ENCODE results near the gene SLX4IP.
"Not testable (repeated sequence)": the region's sequence is repeated elsewhere in the genome, so short reads cannot be mapped to it uniquely, and the experiment has no call there.

SLX4IP gene

DNA sequence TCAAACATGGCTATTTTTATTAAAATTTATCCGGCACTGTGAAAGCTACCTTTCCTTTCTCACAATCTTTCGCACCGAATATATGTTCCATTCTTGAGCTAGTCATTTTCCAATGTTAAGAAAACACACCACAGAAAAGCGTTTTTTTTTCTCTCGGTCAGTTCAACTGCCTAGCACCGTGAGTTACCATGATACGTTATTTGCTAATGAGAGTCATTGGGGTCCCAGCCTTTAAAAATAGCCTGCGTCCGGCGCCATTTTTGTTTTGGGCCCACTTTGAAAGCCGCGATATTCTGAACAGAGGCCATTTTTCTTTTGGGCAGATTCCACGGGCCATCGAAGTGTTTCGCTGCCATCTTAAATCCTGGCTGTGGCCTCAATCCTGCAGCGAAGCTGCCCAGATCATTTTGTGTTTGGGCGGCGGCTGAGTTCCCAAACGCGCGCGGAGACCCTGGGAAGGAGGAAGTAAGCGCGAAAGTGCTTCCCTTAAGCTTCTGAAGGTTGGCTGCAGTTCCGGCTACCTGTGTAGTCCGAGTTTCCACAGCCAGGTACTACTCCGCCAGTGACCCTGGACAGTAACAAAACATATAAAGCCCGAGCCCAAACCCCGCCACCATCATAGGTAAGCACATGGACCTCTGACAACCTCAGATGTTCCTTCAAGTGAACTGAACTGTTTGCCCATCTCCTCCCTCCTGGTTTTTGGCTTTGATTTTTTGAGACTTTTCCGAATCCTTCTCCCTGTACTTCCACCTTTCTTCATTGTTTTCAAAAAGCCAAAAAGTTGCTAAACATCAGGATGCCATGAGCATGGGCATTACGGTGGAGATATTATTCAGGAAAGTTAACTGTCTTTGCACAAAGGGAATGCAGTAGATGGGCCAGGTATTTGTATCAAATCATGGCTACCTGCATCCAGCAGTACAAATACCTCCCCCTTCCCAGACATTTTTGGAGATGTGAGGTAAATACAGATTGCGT is at the start of gene SLX4IP:
Gene SLX4IP (plus strand): TSS at position 474 of the 981 bp plus-strand sequence. CDS start 22,900 bp downstream, outside the sequence.
- peak within 1 kb of the TSS; percentile 97 for H3K27ac ChIP-seq (ENCODE audit: low read depth, low read length)
- no peaks in the 10 kb centered on the region for H3K9me3 ChIP-seq (ENCODE audit: control insufficient read depth, insufficient read depth, low read length)
- H3K4me1 ChIP-seq (ENCODE audit: control insufficient read depth, insufficient read depth, low read length) = peaks cover 6% of the 10 kb centered on the region
- peak within 1 kb of the TSS; percentile 92 for H3K4me3 ChIP-seq (ENCODE audit: low read depth, low read length)
- H3K36me3 ChIP-seq (ENCODE audit: control insufficient read depth, insufficient read depth, low read length) = no peaks in the 10 kb centered on the region
- H3K9ac ChIP-seq (ENCODE audit: low read depth, low read length) = peak within 1 kb of the TSS; percentile 91
- H3K27me3 ChIP-seq (ENCODE audit: control insufficient read depth, insufficient read depth, low read length) = no peaks in the 10 kb centered on the region

DNA sequence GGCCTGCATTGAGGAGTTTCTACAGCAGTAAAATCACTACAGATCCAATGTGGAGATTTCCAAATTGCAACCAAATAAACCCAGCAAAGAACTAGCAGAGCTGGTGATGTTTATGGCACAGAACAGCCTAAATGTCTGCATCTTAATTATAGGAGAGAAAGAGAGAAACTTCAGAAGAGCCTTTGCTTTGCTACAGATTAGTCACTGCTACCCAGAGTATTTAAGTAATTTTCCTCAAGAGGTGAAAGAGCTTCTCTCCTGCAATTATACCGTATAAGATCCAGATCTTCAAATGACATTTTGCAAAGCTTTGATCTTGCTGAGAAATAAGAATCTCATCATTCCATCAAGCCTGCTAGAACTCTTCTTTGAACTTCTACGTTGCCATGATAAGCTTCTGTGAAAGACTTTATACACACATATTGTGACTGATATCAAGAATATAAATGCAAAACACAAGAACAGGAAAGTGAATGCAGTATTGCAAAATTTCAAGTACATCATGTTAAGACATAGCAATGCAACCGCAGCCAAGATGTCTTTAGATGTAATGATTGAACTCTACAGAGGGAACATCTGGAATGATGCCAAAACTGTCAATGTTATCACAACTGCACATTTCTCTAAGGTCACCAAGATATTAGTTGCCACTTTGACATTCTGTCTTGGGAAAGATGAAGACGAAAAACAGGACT is 49.1 kb upstream of the SLX4IP start:
- Histone ChIP-seq H3K9ac (ENCODE audit: low read depth, low read length) (no peak overlapping the region), H3K4me1 (ENCODE audit: control insufficient read depth, insufficient read depth, low read length) (no peaks in the 10 kb centered on the region), H3K4me3 (ENCODE audit: low read depth, low read length) (no peak overlapping the region), H3K36me3 (ENCODE audit: control insufficient read depth, insufficient read depth, low read length) (no peaks in the 10 kb centered on the region), H3K27me3 (ENCODE audit: control insufficient read depth, insufficient read depth, low read length) (no peaks in the 10 kb centered on the region), H3K27ac (ENCODE audit: low read depth, low read length) (no peak overlapping the region), H3K9me3 (ENCODE audit: control insufficient read depth, insufficient read depth, low read length) (peaks cover 5% of the 10 kb centered on the region; the same call in 1 of the 2 replicates)

DNA sequence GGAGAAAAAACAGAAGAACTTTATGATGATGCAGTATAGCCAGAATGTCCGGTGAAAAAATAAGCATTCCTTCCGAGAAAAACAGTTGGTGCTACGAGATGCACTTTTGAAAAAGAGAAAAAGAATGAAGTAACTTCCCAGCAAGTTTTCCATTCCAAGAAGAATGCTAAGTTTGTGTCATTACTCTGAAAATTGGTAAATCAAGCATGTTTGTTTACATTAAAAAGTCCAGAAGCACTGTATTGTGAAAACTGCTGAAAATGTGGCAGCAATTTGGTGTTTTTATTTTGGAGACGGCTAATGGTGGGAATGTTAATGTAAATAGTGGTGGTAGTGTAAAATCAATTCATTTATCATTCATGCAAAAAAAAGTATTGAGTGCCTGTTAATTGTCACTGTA is 47.4 kb upstream of the SLX4IP start:
- no peak overlapping the region for H3K27ac ChIP-seq (ENCODE audit: low read depth, low read length)
- no peak overlapping the region for H3K9ac ChIP-seq (ENCODE audit: low read depth, low read length)
- no peaks in the 10 kb centered on the region for H3K36me3 ChIP-seq (ENCODE audit: control insufficient read depth, insufficient read depth, low read length)
- H3K4me1 ChIP-seq (ENCODE audit: control insufficient read depth, insufficient read depth, low read length) = no peaks in the 10 kb centered on the region
- H3K9me3 ChIP-seq (ENCODE audit: control insufficient read depth, insufficient read depth, low read length) = peaks cover 5% of the 10 kb centered on the region; the same call in 1 of the 2 replicates
- no peaks in the 10 kb centered on the region for H3K27me3 ChIP-seq (ENCODE audit: control insufficient read depth, insufficient read depth, low read length)
- no peak overlapping the region for H3K4me3 ChIP-seq (ENCODE audit: low read depth, low read length)

DNA sequence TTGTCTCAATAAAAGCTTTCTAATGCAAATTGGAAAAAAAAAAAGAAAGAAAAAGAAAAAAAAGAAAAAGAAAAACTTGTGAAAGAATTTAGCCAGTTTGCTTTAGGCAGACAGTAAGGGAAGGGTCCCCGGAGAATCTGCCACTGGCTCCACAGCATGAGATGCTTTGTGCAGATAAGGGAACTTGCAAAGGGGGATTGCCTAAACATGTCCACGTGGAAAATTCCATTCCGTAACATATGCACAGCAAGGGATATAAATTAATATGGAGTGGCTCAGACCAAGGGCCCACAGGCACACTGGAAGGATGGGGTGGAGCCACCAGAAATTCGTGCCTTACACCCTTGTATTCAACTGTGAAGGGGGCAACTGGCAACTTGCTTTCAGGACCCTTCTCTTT is 46.5 kb upstream of the SLX4IP start:
- Histone ChIP-seq H3K36me3 (ENCODE audit: control insufficient read depth, insufficient read depth, low read length) (no peaks in the 10 kb centered on the region), H3K9ac (ENCODE audit: low read depth, low read length) (no peak overlapping the region), H3K27me3 (ENCODE audit: control insufficient read depth, insufficient read depth, low read length) (no peaks in the 10 kb centered on the region), H3K9me3 (ENCODE audit: control insufficient read depth, insufficient read depth, low read length) (peaks cover 5% of the 10 kb centered on the region; the same call in 1 of the 2 replicates), H3K4me1 (ENCODE audit: control insufficient read depth, insufficient read depth, low read length) (no peaks in the 10 kb centered on the region), H3K27ac (ENCODE audit: low read depth, low read length) (no peak overlapping the region), H3K4me3 (ENCODE audit: low read depth, low read length) (no peak overlapping the region)

DNA sequence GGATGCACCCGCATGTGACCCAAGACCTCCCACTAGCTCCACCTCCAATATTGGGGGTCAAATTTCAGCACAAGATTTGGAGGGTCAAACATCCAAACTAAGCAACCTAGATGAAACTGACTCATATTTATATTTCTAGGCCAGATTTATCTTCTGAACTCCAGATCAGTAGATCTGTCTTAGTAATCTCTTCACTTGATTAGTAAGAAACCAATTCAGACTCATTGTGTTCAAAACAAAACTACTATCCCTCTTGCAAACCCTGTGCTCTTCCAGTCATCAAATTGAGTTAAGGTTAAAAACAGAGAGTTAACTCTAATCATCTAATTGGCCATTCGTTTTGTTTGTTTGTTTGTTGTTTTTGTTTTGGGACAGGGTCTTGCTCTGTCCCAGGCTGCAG is 44.4 kb upstream of the SLX4IP start:
- no peaks in the 10 kb centered on the region for H3K36me3 ChIP-seq (ENCODE audit: control insufficient read depth, insufficient read depth, low read length)
- no peaks in the 10 kb centered on the region for H3K4me1 ChIP-seq (ENCODE audit: control insufficient read depth, insufficient read depth, low read length)
- H3K9me3 ChIP-seq (ENCODE audit: control insufficient read depth, insufficient read depth, low read length) = peaks cover 5% of the 10 kb centered on the region; the same call in 1 of the 2 replicates
- H3K9ac ChIP-seq (ENCODE audit: low read depth, low read length) = no peak overlapping the region
- H3K27me3 ChIP-seq (ENCODE audit: control insufficient read depth, insufficient read depth, low read length) = no peaks in the 10 kb centered on the region
- H3K27ac ChIP-seq (ENCODE audit: low read depth, low read length) = no peak overlapping the region
- H3K4me3 ChIP-seq (ENCODE audit: low read depth, low read length) = no peak overlapping the region

DNA sequence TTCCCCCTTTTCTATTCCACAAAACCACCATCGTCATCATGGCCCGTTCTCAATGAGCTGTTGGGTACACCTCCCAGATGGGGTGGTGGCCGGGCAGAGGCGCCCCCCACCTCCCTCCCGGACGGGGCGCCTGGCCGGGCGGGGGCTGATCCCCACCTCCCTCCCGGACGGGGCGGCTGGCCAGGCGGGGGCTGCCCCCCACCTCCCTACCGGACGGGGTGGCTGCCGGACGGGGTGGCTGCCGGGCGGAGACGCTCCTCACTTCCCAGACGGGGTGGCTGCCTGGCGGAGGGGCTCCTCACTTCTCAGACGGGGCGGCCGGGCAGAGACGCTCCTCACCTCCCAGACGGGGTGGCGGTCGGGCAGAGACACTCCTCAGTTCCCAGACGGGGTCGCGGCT is 40.4 kb upstream of the SLX4IP start:
- not testable (repeated sequence) for H3K4me3 ChIP-seq (ENCODE audit: low read depth, low read length); H3K36me3 ChIP-seq (ENCODE audit: control insufficient read depth, insufficient read depth, low read length); H3K27ac ChIP-seq (ENCODE audit: low read depth, low read length); H3K4me1 ChIP-seq (ENCODE audit: control insufficient read depth, insufficient read depth, low read length); H3K9ac ChIP-seq (ENCODE audit: low read depth, low read length); H3K27me3 ChIP-seq (ENCODE audit: control insufficient read depth, insufficient read depth, low read length); H3K9me3 ChIP-seq (ENCODE audit: control insufficient read depth, insufficient read depth, low read length)

DNA sequence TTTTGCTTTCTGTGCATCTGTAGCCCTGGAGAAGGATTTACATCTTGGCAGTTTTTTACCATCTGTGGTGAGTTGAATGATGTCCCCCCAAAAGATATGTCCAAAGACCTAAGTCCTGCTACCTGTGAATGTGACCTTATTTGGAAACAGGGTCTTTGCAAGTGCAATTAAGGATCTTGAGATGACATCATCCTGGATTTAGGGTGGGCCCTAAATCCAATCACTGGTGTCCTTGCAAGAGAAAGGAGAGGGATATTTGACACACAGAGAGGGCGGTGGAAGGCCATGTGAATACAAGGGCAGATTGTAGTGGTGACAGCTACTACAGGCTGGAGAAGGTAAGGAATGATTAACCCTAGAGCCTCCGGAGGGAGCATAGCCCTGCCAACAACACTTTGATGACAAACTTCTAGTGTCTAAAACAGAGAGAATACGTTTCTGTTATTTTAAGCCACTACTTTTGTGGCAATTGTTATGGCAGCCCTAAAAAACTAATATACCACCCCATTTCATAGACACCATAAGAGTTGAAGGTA is 36.2 kb upstream of the SLX4IP start:
- Histone ChIP-seq H3K9ac (ENCODE audit: low read depth, low read length) (no peak overlapping the region), H3K27me3 (ENCODE audit: control insufficient read depth, insufficient read depth, low read length) (no peaks in the 10 kb centered on the region), H3K36me3 (ENCODE audit: control insufficient read depth, insufficient read depth, low read length) (no peaks in the 10 kb centered on the region), H3K27ac (ENCODE audit: low read depth, low read length) (no peak overlapping the region), H3K9me3 (ENCODE audit: control insufficient read depth, insufficient read depth, low read length) (no peaks in the 10 kb centered on the region), H3K4me1 (ENCODE audit: control insufficient read depth, insufficient read depth, low read length) (no peaks in the 10 kb centered on the region), H3K4me3 (ENCODE audit: low read depth, low read length) (no peak overlapping the region)

DNA sequence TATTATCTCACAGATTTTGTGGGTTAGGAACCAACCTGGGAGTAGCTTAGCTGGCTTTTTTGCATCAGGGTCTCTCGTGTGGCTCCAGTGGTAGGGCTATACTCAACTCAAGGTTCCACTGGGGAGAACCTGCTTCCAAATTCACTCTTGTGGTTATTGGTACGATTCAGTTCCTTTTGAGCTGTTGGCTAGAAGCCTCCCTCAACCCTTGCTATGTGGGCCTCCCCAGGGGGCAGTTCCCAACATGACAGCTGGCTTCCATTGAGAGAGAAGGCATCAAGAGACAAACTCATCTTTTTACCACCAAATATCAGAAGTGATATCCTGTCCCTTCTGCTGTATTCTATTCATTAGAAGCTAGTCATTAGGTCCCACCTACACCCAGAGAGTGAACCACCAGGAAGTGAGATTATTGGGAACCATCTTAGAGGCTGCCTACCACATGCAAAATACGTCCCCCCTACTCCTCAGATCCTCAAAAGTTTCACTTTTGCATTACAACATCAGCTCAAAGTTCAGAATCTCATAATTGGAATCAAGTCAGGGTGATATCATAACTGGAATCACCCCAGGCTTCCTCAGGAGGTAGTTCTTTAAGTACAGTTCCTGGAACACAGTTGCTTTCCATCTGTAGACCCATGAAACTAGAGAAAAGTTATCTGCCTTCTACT is 32.0 kb upstream of the SLX4IP start:
- Histone ChIP-seq H3K27me3 (ENCODE audit: control insufficient read depth, insufficient read depth, low read length) (no peaks in the 10 kb centered on the region), H3K9me3 (ENCODE audit: control insufficient read depth, insufficient read depth, low read length) (no peaks in the 10 kb centered on the region), H3K9ac (ENCODE audit: low read depth, low read length) (no peak overlapping the region), H3K27ac (ENCODE audit: low read depth, low read length) (no peak overlapping the region), H3K4me1 (ENCODE audit: control insufficient read depth, insufficient read depth, low read length) (no peaks in the 10 kb centered on the region), H3K4me3 (ENCODE audit: low read depth, low read length) (no peak overlapping the region), H3K36me3 (ENCODE audit: control insufficient read depth, insufficient read depth, low read length) (peaks cover 20% of the 10 kb centered on the region; the same call in 1 of the 2 replicates)

DNA sequence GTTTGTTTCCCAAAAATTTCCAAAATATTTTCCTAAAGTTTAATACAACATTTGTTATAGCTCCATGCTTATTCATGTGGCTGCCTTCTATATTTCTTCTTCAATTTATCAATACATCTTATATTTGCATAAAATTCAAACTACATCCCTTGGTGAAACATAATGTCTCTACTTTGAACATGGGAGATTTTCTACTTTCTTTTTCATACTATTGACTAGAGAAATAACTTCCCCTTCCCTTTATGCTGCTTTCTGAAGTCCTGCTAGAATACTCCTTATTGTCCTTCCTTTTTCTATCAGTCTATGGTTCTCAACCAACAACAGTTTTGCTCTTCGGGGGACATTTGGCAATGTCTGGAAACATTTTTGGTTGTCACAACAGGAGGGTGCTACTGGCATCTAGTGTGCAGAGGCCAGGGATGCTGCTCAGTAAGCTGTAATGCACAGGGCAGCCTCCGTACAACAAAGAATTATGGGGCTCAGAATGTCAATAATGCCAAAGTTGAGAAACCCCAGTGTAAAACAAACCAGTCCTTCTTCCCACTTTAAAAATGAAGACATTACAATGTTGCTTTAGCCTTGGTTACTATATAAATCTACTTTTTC is 31.0 kb upstream of the SLX4IP start:
- no peaks in the 10 kb centered on the region for H3K27me3 ChIP-seq (ENCODE audit: control insufficient read depth, insufficient read depth, low read length)
- H3K36me3 ChIP-seq (ENCODE audit: control insufficient read depth, insufficient read depth, low read length) = peaks cover 20% of the 10 kb centered on the region; the same call in 1 of the 2 replicates
- no peak overlapping the region for H3K9ac ChIP-seq (ENCODE audit: low read depth, low read length)
- no peaks in the 10 kb centered on the region for H3K4me1 ChIP-seq (ENCODE audit: control insufficient read depth, insufficient read depth, low read length)
- no peak overlapping the region for H3K27ac ChIP-seq (ENCODE audit: low read depth, low read length)
- no peak overlapping the region for H3K4me3 ChIP-seq (ENCODE audit: low read depth, low read length)
- no peaks in the 10 kb centered on the region for H3K9me3 ChIP-seq (ENCODE audit: control insufficient read depth, insufficient read depth, low read length)

DNA sequence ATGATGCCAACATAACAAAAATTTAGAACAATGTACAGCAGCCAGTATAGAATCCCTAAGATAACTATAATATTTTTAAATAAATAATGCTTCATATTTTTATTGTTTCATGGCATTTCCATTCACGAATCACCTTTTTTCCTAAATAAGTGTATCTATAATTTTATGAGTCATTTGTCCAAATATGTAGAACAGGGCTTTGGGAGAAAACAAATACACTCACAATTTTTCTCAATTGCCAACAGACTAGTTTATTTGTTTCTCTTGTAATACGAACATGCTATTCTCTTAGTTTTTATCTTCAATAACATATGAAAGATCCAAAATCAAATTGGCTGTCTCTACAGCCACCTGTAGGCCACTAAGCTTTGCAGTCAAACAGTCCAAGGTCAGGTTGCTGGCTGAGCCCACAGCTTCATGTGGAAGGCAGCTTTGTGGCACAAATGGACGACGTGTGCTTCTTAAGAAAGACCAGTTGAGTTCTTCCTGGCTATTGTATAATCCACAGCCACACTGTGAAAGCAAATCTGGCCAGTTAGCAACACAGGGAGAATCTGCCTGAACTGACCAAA is 30.1 kb upstream of the SLX4IP start:
- Histone ChIP-seq H3K9ac (ENCODE audit: low read depth, low read length) (no peak overlapping the region), H3K27me3 (ENCODE audit: control insufficient read depth, insufficient read depth, low read length) (no peaks in the 10 kb centered on the region), H3K27ac (ENCODE audit: low read depth, low read length) (no peak overlapping the region), H3K4me1 (ENCODE audit: control insufficient read depth, insufficient read depth, low read length) (no peaks in the 10 kb centered on the region), H3K4me3 (ENCODE audit: low read depth, low read length) (no peak overlapping the region), H3K9me3 (ENCODE audit: control insufficient read depth, insufficient read depth, low read length) (no peaks in the 10 kb centered on the region), H3K36me3 (ENCODE audit: control insufficient read depth, insufficient read depth, low read length) (peaks cover 20% of the 10 kb centered on the region; the same call in 1 of the 2 replicates)
